Fibroblast of skin of right quadriceps (primary cell): ENCODE data around the gene ZNF865.

Experiments used
- DNase-seq: peaks from one replicate; pipeline ENCODE4 v3.0.0-alpha.2; 2013

ZNF865 gene

DNA sequence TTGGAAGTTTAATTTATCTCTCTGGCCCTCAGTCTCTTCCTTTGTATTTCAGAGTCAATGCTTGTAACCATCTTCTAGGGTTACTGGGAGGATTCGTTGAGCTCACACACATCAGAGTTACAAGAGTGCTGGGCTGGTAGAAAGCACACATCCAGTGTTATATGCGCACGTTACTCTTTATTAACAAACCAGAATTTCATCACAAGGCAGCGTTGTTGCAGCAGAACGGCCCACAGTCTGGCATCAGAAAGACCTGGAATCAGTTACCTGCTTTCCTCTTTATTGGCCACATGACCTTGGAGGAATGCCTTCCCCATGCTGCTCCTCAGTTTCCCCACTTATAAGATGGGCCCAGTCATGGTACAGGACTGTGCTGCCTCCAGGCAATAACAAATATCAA is 3.9 kb downstream of the ZNF865 start:
- DNase-seq = no peak

DNA sequence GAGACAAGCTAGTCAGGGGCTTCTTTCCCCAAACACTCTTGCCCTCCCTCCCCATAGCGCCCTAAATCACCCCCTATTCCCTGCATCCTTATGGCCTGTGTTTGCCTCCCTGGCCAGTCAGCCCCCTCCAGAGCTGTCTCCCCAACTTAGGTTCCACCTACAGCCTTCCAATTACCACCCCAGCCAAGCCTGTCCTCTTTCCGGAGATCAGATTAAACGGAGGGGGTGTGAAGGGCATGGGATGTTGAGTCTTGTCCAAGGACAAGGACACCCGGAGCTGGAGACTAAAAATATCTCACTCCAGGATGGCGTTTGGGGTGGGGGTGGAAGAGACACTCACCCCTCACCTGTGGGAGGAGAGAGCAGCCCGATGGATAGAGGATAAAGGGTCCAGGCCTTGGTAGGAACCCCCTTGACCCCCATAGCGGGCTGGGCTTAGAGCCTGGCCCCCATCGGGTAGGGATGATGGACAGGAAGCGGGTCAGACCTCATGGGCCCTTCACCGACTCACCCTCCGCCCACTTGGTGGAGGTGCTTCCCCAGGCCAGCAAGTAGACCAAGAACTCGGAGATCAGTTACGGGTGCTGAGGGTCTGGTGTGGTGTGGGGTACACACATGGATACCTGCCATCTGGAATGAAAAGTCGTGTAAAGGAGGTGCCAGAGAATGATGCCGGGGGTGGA is 6.0 kb downstream of the ZNF865 start:
- DNase-seq = no peak

DNA sequence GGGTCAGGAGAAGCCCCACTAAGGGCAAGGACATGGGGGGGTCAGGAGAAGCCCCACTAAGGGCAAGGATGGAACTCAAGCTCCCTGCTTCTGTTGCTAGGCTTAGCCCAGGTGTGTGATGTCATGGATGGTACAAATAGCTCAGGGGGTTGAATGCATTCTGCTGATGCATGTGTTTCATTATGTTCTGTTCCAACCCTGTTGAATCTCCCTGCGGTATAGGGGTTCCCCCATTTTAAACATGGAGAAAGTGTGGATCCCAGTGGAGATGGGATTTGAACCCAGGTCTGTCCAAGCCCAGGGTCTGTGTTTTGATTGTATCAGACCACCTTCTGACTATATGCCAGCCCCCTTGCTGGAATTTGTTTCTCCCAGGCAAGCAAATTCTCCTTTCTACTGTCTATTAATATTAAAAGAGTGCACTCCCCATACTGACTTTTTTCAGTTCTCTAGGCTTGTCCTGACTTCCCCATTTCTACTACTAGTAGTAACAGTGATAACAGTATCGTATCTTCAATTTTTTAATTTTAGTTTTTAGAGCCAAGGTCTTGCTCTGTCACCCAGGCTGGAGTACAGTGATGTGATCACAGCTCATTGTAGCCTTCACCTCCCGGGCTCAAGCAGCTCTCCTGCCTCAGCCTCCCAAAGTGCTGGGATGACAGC is 6.7 kb downstream of the ZNF865 start:
- DNase-seq = no peak

DNA sequence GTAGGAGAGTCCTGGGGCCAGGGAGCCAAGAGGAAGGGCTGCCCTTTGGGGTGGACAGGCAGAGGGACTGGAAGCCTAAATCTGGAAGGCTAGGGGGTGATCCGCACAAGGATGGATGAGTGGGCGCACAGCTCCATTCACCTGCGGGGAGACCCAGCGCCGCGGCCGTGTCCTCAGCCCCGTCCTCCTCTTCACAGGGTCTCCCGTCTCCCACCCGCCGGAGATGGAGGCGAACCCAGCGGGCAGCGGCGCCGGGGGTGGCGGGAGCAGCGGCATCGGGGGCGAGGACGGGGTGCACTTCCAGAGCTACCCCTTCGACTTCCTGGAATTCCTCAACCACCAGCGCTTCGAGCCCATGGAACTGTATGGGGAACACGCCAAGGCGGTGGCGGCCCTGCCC is 7.9 kb downstream of the ZNF865 start:
- DNase-seq = no peak

DNA sequence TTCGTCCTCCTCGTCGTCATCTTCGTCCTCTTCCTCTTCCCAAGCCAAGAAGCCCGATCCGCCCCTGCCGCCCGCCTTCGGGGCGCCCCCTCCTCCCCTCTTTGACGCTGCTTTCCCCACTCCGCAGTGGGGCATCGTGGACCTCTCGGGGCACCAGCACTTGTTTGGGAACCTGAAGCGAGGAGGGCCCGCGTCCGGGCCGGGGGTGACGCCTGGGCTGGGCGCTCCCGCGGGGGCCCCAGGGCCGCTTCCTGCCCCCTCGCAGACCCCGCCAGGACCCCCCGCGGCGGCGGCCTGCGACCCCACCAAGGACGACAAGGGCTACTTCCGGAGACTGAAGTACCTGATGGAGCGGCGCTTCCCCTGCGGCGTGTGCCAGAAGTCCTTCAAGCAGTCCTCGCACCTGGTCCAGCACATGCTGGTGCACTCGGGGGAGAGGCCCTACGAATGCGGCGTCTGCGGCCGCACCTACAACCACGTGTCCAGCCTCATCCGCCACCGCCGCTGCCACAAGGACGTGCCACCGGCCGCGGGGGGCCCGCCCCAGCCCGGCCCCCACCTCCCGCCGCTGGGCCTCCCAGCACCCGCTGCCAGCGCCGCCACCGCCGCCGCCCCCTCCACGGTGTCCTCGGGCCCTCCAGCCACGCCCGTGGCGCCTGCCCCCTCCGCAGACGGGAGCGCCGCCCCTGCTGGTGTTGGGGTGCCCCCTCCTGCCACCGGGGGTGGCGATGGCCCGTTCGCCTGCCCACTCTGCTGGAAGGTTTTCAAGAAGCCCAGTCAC is 8.7 kb downstream of the ZNF865 start:
- DNase-seq = no peak

- DNase-seq = no peak
Observed at GRCh38 chr19:55614711-55615542, 9.5 kb downstream of the ZNF865 start.

DNA sequence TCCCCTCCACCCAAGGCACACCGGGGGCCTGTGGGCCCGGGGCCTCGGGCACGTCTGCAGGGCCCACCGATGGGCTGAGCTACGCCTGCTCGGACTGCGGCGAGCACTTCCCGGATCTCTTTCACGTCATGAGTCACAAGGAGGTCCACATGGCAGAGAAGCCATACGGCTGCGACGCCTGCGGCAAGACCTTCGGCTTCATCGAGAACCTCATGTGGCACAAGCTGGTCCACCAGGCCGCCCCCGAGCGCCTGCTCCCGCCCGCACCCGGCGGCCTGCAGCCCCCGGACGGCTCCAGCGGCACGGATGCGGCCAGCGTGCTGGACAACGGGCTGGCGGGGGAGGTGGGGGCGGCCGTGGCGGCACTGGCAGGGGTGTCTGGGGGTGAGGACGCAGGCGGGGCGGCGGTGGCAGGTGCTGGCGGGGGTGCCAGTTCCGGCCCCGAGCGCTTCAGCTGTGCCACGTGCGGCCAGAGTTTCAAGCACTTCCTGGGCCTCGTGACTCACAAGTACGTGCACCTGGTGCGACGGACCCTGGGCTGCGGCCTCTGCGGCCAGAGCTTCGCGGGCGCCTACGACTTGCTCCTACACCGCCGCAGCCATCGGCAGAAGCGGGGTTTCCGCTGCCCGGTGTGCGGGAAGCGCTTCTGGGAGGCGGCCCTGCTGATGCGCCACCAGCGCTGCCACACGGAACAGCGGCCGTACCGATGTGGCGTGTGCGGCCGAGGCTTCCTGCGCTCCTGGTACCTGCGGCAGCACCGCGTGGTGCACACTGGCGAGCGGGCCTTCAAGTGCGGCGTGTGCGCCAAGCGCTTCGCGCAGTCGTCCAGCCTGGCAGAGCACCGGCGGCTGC is 10.3 kb downstream of the ZNF865 start:
- no peak for DNase-seq

DNA sequence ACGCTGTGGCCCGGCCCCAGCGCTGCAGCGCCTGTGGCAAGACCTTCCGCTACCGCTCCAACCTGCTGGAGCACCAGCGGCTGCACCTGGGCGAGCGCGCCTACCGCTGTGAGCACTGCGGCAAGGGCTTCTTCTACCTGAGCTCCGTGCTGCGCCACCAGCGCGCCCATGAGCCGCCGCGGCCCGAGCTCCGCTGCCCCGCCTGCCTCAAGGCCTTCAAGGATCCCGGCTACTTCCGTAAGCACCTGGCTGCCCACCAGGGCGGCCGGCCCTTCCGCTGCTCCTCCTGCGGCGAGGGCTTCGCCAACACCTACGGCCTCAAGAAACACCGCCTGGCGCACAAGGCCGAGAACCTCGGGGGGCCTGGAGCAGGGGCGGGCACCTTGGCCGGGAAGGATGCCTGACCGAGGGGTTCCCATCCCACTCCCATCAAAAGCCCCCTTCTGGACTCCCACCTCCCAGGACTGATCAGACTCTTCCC is 11.0 kb downstream of the ZNF865 start:
- DNase-seq = no peak

DNA sequence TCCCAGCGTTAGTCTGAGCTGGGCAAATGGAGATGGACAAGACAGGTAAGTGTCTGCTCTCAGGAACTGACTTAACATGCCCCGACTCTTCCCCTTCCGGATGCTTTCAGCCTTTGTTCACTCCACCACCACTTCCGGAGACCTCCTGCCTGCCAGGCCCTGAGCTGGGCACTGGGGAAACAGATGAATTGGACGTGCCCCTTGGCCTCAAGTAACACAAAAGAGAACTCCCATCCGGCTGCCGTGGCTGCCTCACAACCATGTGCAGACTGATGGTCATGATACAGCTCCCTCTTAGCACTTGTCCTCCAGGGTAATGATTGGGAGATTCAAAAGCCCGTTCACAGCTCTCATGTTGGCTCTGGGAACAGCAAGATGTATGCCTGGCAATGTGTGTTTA is 12.0 kb downstream of the ZNF865 start:
- no peak for DNase-seq

DNA sequence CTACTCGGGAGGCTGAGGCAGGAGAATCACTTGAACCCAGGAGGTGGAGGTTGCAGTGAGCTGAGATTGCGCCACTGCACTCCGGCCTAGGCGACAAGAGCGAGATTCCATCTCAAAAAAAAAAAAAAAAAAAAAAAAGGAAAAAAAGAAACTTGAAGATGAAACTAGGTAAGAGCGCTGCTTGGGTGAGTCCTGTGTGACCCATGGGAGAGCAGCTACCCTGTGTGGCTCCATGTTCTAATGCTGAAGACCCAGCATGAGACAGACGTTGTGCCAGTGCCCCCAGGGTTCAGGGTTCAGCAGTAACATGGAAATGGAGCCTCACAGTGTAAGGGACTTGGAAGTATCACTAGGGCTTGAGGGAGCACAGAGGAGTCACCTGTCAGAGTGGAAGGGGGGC is 13.0 kb downstream of the ZNF865 start:
- DNase-seq = no peak

DNA sequence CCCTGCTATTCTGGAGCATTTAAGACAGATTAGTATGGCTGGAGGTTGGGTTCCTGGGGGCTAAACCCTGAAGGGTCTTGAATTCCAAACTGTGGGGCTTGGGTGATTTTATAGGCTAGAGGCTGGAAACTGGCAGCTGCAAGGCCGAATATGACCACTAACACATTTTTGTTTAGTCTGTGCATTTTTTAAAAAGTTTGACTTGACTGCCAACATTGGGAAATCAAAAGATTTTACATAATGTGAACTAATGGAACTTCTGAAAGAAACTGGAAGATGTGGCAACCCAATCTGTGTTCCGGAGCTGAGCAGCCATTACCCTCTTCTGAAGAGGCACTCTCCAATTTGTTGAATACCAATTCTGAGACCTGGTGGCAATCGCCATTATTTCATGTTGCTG is 13.8 kb downstream of the ZNF865 start:
- DNase-seq = no peak

DNA sequence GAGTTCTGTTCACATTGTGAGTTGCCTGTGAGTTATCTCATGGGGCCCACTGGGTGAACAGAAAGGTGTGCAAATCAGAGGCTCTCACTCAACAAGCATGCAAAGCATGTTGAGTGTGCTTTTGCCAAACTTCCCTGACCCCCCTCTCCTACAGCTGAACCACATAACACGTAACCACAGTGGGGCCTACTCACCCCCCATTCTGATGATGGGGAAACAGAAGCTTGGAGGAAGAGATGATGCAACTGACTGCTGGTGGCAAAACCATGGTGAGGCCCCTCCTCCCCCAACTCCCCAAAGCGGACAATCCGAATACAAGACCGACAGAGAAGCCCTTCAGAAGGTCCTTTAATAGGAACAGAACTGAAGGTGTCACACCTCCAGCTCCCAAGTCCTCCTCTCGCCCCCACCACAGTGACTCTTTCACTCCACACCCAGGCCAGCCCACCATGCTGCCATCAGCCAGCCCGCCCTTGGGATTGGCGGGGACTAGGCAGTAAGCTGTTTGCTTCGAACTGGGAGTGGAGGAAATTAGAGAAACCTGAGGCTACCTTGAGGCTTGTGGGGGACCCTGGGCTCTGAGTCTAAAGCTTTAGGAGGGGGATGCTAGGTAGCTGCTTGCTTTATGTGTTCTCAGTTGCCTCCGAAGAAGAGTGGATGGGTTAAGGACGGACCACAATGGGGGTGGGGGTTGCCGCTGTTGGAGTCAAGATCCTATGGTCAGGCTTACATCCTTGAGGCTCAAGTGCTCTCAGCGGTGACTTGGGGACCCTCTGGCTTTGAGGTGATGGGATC is 15.2 kb downstream of the ZNF865 start:
- DNase-seq = peak; percentile 84

DNA sequence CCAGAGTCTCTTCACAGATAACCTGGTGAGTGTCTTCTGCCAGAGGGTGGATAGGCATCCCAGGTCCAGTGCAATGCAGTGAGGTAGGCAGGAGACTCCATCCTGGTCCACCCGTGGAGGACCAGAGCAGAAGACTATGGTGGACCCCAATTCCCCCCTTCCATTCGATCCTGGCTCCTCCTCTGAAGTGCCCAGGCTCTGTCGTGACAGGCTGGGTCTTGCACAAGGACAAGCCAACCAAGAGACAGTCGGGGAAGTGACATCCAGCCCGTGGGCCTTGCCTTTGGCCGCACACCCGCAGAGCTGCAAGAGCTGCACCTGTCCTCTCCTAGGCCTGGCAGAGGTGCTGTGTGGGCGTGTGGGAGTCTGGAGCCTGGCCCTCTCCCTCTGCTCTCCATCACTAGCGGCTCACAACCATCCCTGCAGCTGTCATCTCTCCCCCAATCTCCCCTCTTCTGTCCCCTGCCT is 15.8 kb downstream of the ZNF865 start:
- DNase-seq = no peak

DNA sequence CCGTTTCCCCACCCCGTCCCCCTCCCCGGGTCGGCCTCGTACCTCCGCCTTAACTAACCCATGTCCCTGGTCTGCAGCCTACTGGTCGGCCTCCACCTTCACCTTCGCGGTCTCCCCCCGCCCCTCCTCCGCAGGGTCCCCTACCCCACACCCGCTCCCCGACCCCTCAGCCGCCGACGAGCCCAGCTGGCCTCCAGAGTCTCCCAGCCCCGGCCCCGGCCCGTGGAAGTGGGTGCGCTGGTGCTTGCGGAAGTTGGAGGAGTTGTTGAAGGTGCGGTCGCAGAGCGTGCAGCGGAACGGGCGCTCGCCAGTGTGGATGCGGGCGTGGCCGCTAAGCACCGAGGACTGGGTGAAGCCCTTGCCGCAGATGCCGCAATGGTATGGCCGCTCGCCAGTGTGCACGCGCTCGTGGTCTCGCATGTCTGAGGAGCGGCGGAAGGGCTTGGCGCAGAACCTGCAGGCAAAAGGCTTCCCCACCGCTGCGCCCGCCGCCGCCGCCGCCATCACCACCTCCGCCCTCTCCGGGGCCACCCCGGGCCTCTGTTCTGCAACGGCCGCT is 16.3 kb downstream of the ZNF865 start:
- DNase-seq = no peak

DNA sequence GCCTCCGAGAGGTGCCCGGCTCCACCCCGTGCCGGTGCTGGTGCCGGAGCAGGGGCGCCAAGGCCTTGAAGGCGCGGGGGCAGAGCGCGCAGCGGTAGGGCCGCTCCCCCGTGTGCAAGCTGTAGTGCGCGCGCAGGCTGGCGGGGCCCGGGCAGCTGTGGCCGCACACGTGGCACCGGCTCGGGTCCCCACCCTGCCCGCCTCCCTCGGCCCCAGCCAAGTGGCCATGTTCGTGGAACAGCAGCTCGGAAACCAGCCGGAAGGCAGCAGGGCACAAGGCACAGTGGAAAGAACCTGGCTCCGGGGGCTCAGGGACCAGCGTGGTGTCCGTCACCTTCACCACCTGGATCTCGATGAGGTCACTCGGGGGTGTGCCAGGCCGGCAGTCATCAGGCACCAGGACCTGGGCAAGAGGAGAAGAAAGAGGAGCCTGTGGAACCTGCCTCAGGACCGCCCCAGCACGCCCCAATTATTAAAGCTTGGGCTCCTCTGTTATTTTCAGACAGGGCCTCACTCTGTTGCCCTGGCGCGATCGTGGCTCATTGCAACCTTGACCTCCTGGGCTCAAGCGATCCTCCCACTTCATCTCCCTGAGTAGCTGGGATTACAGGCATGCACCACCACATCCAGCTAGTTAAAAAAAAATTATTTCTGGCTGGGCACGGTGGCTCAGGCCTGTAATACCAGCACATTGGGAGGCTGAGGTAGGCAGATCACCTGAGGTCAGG is 17.0 kb downstream of the ZNF865 start:
- no peak for DNase-seq

- DNase-seq = no peak
Observed at GRCh38 chr19:55623130-55623529, 17.7 kb downstream of the ZNF865 start.

DNA sequence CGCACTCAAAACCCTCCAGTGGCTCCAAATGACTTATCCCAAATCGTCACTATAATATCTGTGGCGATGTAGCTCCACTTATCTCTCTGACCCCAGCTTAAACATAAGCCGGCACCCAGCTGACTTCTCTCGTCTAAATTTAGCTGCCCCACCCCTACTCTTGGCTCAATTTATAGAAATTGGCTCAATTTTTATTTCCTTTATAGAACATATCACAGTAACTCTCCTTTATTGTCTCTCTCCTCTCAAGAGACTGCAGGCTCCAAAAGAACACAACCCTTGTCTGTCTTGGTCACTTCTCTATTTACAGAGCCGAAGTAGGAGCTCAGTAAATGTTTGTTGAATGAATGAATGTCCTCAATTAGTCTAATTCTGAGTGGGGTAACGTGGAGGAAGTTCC is 18.1 kb downstream of the ZNF865 start:
- DNase-seq = no peak

GRCh38 chr19:55624109-55625003 is 18.9 kb downstream of the ZNF865 start, which contains the start of gene ZNF784:
Gene ZNF784 (minus strand): TSS chr19:55624566. CDS start chr19:55624561, 5 bp downstream.
- peak; percentile 91 for DNase-seq

GRCh38 chr19:55625004-55625326 is 19.5 kb downstream of the ZNF865 start:
- no peak for DNase-seq
